Epithelial cell of proximal tubule (primary cell): ENCODE data around the gene ADGRL4. TPM values are rescaled to one million over a fixed set of nuclear protein-coding genes. Genes with fewer than 3 reads are reported as not detected.
"Not testable (repeated sequence)": the region's sequence is repeated elsewhere in the genome, so short reads cannot be mapped to it uniquely, and the experiment has no call there.

Experiments
- DNase-seq: peaks from one replicate; pipeline ENCODE4 v3.0.0-alpha.2; 2011; ENCODE audit warnings: low read depth
- H3K4me3 ChIP-seq: 2 replicates; pipeline ENCODE4 v1.5.1; 2011; ENCODE audit warnings: low read depth, mild to moderate bottlenecking, low read length
- total RNA-seq: library from RNA; depleted of rRNA; stranded (reverse); fragments of >200 nt; gene quantifications from 2 replicates; pipeline ENCODE4 v1.2.3, GENCODE V29; 2015
- TF ChIP-seq, protein P1 (sequence below): conservative IDR thresholded peaks from 2 replicates; pipeline ENCODE4 v1.5.1; 2012; ENCODE audit warnings: low read depth, mild to moderate bottlenecking, low read length

ADGRL4 gene
- total RNA-seq, 1 donor from 2014 or later: 14.6 TPM

DNA sequence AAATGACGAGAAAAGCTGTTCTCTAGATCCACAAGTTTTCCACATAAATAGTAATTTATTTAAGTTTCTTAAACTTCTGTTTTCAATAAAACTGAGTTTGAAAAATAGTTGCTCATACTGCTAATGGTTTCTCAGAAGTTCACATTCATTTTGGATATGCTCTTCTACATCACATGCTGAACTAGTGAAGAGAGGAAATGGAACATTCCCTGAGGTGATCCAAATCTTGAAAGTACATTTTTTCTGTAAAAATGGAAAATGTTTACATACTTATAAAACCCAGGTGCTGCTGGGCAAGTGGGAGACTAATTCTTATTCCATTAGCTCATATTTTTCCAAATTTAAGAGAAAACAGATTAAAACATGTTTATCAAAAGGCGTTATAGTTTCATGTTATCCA lies 111.7 kb downstream of the ADGRL4 start:
- TF ChIP-seq, protein P1, sequence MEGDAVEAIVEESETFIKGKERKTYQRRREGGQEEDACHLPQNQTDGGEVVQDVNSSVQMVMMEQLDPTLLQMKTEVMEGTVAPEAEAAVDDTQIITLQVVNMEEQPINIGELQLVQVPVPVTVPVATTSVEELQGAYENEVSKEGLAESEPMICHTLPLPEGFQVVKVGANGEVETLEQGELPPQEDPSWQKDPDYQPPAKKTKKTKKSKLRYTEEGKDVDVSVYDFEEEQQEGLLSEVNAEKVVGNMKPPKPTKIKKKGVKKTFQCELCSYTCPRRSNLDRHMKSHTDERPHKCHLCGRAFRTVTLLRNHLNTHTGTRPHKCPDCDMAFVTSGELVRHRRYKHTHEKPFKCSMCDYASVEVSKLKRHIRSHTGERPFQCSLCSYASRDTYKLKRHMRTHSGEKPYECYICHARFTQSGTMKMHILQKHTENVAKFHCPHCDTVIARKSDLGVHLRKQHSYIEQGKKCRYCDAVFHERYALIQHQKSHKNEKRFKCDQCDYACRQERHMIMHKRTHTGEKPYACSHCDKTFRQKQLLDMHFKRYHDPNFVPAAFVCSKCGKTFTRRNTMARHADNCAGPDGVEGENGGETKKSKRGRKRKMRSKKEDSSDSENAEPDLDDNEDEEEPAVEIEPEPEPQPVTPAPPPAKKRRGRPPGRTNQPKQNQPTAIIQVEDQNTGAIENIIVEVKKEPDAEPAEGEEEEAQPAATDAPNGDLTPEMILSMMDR: no peak
- DNase-seq: no peak

DNA sequence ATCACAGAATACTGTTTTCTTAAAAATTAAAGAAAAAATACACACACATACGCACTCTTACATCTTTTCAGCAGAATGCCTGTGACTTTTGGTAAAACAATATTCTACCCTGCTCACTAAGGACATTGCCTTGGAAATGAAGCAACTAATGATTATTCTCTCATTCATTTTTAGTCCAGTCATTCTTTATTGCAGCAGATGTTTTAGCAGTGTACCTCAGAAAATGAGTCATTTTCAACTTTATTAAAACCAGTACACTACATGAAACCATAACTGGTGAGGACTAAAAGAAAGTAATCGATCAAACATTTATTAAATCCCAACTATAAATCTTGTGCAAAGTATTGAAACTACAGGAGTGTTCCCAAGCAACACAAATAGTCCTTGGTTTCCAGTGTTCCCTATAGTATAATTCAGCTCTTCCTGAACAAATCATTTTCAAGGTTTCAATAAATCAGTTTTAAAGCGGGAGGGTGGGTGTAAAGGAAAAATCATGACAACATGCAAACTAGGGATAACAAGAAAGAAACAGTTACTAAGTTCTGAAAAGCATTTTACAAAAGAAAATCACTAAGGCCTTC lies 114.2 kb downstream of the ADGRL4 start:
- TF ChIP-seq, protein P1: no peak
- DNase-seq: no peak
- H3K4me3 ChIP-seq: no peak overlapping the region

More for the DNA sequence above, 111.7 kb downstream of the ADGRL4 start:
- H3K4me3 ChIP-seq: no peak overlapping the region

DNA sequence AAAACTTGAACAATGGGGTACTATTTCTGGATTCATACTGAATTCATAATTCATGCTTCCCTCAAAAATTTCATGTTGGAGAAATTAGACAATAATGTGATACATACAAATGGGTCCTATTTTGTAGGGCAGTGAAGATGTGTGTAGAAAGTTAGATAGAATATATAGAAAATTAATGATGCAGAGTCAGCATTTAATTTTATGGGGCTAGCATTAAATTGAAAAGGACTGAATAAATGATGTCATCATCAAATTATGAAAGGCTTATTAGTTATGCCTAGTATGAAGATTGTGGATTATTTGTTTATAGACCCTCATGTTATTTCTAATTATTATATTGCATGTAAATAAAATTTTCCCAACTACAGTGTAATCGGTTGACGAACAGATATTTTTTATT lies 119.1 kb downstream of the ADGRL4 start:
- no peak overlapping the region for H3K4me3 ChIP-seq
- no peak for DNase-seq
- TF ChIP-seq, protein P1: no peak

DNA sequence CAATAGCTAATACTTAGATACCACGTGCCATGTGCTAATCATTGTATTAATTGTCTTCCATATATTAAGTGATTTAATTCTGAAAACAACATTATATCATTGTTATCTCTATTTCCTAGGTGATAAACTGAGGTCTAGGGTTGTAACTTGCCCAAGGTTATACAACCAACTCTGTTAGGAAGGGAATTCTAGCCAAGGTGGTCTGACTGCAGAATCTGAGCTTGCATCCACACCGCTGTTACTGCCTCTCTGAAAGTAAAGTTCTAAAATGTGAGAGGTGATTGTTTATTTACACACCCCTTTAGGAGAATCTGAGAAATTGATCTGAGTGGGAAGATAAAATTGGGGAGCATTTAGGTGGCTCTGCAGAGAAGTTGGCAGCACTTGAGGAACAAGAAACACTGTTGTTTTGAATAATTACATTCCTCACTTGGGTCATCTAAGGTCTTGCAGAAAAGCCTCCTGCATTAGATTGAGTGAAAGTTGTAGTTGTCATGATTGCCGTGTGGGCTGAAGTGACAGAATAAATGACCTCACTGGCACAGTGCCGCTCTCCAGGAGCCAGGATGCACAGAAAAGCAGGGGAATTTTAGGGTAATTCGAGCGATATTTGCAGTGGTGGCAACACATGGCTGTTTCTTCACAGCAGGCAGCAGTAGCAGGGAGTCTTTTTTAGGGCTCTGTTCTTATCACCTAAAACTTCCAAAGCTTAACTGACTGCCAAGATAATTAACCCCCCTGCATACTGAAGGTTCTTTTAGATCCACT lies 121.7 kb downstream of the ADGRL4 start:
- H3K4me3 ChIP-seq: no peak overlapping the region
- TF ChIP-seq, protein P1: no peak
- DNase-seq: no peak

DNA sequence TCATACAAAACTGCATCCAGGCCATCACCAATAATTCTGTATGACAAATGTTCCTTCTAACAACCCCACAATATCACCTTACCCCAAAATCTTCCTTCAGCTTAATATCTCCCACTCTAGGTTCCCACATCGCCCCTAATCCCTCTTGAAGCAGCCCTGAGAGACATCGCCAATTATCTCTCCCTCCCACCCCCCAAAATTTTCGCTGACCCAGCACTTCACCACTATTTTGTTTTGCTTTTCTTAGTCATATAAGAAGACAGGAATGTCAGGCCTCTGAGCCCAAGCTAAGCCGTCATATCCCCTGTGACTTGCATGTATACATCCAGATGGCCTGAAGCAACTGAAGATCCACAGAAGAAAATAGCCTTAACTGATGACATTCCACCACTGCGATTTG lies 126.3 kb downstream of the ADGRL4 start:
- no peak for DNase-seq
- no peak overlapping the region for H3K4me3 ChIP-seq
- TF ChIP-seq, protein P1: no peak

DNA sequence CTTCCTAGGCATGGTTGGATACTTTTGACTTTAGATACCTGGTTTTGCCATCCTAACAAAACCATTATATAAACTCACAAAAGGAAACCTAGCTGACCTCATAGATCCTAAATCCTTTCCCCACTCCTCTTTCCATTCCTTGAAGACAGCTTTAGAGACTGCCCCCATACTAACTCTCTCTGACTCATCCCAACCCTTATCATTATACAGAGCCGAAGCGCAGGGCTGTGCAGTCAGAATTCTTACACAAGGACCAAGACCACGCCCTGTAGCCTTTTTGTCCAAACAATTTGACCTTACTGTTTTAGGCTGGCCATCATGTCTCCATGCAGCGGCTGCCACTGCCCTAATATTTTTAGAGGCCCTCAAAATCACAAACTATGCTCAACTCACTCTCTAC lies 130.5 kb downstream of the ADGRL4 start:
- not testable (repeated sequence) for DNase-seq

DNA sequence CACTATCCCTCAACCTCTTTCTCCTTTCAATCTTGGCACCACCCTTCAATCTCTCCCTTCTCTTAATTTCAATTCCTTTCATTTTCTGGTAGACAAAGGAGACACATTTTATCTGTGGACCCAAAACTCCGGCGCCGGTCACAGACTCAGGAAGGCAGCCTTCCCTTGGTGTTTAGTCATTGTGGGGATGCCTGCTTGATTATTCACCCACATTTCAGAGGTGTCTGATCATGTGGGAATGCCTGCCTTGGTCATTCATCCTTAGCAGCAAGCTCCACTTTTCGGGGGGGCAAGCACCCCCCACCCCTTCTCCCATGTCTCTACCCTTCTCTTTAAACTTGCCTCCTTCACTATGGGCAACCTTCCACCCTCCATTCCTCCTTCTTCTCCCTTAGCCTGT lies 133.7 kb downstream of the ADGRL4 start:
- H3K4me3 ChIP-seq: not testable (repeated sequence)
- DNase-seq: peak; percentile 38

More for the DNA sequence above, 130.5 kb downstream of the ADGRL4 start:
- not testable (repeated sequence) for H3K4me3 ChIP-seq

DNA sequence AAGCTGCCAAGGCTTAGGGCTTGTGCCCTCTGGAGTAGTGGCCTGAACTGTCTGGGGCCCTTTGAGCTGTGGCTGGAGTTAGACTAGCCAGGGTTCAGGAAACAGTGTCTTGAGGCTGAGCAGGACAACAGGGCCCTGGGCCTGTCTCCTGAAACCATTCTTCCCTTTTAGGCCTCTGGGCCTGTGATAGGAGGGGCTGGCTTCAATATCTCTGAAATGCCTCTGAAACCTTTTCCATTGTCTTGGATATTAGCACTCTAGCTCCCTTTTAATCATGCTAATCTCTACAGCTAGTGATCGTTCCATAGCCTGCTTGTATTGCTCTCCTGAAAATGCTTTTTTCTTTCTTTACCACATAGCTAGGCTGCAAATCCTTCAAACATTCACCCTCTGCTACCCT lies 135.3 kb downstream of the ADGRL4 start:
- H3K4me3 ChIP-seq: no peak overlapping the region
- TF ChIP-seq, protein P1: no peak

More for the DNA sequence above, 135.3 kb downstream of the ADGRL4 start:
- DNase-seq: no peak
